B cell (primary cell): ENCODE results near the gene ZDHHC19.

ENCODE experiments used
- CTCF ChIP-seq: fragments of 200-600 bp; IDR thresholded peaks from one replicate; pipeline ENCODE4 v1.8.0; 2022; ENCODE audit warnings: antibody characterized with exemption, mild to moderate bottlenecking
- EZH2 ChIP-seq: IDR thresholded peaks from 2 replicates; pipeline ENCODE4 v1.6.1; 2012; ENCODE audit warnings: borderline replicate concordance, low read depth, mild to moderate bottlenecking, moderate library complexity, low read length; ENCODE audit not compliant: insufficient read depth, poor library complexity, severe bottlenecking

GRCh38 chr3:196159952-196160804 is 51.0 kb downstream of the ZDHHC19 start:
- TF ChIP-seq CTCF, result no peak
- TF ChIP-seq EZH2, result no peak
